ENCODE measurements around the gene NPC1. TPM values are rescaled to one million over a fixed set of nuclear protein-coding genes. Genes with fewer than 3 reads are reported as not detected.

Gene NPC1
- polyA plus RNA-seq, 5 donors, result 18.9 to 28.0 (median 24.3) TPM

DNA sequence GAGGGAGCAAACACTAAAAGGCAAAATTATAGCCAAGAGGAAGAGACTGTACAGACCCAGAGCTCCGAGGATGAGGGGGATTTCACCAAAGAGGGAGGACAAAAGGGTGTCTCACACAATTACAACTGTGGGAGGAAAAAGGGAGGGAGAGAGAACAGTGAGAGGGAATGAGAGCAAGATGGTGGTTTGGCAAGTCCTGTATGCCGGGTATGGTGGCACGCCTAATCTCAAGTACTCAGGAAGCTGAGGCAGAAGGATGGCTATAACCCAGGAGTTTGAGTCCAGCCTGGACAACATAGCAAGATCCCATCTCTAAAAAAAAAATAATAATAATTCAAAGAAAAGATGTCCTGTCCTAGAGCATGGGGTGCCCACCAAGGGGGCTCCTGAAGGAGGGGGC is 34.3 kb downstream of the NPC1 start:
- DNase-seq, result no peak

DNA sequence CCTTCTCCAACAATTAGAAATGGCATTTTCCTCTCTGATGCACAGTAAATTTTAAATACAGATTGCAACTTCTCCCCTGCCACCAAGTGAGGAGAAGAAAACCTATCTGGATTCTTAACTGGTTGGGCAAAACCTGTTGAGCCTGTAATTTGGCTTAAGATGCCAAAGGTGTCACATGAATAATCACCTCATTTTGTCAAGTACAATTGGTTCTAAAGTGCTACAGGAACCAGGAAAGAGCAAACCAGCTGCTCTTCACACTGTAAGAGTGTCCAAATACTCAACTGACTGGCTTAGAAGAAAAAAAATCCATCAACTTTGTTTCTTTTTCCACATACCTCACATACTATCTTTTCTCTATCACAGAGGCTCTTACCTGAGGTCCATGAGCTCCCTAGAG is 35.4 kb downstream of the NPC1 start:
- DNase-seq, result no peak

GRCh38 chr18:23548719-23549118 is 37.6 kb downstream of the NPC1 start:
- DNase-seq, result no peak

DNA sequence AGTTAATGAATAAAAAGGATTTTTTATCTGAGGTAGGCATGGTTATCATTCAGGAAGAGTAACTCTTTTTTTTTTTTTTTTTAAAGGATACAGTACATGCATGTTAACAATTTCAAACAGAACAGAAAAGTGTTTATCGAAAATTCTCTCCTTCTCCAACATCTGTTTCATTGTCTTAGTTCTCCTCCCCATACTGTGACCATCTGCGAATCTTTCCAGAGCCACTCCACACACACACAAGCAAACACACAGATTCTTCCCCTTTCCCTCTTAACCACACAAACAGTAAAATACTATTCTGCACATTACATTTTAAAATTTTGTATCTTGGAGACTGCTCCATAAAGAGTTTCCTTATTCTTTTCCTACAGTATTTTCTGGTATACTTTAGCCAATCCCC is 38.0 kb downstream of the NPC1 start:
- no peak for DNase-seq

DNA sequence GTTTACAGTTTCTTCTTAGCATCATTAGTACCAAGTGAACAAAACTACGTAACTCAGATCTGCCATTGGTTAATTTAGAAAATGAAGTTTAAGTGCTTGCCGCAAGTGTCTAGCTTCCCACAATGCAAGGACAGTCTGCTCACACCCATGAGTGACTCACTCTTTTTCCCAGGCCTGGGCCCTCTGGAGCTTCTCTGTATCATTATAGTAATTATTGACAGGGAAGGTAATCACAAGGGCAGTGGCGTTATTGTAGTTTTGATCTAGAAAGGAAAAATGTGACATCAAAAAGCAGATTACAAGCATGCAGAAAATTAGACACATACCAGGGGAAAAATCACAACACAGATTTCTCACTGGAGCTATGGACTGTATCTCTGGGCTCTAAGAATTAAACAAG is 38.5 kb downstream of the NPC1 start:
- DNase-seq, result no peak

DNA sequence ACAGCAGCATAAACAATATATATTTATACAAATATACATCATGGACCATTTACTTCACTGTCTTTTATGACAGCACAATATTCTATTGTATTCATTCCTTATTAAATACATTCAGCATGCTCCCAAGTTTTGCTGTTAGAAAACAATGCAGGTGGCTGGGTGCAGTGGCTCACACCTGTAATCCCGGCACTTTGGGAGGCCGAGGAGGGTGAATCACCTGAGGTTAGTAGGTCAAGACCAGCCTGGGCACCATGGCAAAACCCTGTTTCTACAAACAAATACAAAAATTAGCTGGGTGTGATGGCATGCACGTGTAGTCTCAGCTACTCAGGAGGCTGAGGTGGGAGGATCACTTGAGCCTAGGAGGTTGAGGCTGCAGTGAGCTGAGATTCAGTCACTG is 39.0 kb downstream of the NPC1 start:
- no peak for DNase-seq

DNA sequence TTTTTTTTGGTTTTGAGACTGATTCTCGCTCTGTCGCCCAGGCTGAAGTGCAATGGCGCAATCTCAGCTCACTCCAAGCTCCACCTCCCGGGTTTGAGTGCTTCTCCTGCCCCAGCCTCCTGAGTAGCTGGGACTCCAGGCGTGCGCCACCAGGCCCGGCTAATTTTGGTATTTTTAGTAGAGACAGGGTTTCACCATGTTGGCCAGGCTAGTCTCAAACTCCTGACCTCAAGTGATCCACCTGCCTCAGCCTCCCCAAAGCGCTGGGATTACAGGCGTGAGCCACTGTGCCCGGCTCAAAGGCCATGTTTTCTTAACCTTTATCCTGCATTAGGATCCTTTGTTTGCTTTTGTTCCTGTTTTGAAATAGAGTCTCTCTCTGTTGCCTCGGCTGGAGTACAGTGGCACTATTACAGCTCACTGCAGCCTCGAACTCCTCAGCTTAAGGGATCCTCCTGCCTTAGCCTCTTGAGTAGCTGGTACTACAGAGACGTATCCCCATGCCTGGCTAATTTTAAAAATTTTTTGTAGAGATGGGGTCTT is 41.0 kb downstream of the NPC1 start:
- no peak for DNase-seq

- no peak for DNase-seq
These were observed 43.8 kb downstream of the NPC1 start for GRCh38 chr18:23542461-23542860.

- no peak for DNase-seq
These were observed 44.8 kb downstream of the NPC1 start for GRCh38 chr18:23541349-23542093.

DNA sequence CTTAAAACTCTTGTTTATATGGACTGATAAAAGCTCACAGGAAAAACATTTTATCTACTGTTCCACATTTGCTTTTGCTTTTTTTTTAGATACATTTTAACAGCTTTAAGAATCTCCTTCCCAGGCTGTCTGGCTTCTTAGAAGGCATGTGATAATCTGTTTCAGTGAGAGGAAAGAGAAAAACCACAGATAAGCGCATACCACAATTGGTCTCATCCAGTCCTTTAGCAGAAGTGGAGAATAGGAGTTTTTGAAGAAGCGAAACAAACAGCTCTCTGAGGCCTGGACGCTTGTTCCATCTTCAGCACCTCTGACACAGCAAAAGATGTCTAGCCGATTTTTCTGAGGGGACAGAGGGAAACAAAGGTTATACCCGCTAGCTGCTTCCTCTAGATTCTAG is 45.4 kb downstream of the NPC1 start:
- DNase-seq, result no peak

- DNase-seq, result no peak
These were observed 46.3 kb downstream of the NPC1 start for GRCh38 chr18:23539911-23540525.

DNA sequence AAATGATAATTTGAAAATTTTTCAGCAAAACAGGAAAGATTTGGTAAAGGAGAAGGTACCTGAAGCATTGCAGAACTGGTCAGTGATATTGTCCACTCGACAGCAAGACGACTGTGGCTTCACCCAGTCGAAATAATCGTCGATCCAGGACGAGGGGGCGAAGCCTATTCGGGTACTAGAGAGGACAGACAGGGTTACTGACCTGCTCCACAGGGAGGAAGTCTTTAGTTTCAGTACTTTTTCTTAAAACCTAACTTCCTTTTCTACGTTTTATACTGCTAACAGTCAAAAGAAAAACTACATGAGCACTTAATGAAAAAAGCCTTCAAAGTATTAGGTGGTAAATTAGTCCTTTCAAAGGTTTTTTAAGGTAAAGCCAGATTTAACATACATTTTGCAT is 47.0 kb downstream of the NPC1 start:
- no peak for DNase-seq

DNA sequence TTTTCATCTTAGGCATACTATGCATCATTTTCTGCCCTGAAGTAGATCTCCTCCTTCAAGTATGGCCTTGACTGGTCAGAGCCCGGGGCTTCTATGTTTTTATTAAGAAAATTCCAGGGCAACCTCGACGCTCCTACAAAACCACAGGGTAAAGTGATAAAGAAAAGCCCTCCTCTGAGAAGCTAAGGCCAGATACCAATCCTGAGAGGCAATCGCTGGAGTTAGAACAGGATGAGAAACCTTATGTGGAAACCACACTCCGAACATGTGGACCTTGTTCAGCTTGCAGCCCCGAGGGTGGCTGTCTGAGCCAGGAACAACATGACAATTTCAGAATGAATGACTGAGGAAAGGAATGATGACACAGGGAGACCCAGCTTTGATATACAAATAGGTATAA is 47.4 kb downstream of the NPC1 start:
- DNase-seq, result no peak

DNA sequence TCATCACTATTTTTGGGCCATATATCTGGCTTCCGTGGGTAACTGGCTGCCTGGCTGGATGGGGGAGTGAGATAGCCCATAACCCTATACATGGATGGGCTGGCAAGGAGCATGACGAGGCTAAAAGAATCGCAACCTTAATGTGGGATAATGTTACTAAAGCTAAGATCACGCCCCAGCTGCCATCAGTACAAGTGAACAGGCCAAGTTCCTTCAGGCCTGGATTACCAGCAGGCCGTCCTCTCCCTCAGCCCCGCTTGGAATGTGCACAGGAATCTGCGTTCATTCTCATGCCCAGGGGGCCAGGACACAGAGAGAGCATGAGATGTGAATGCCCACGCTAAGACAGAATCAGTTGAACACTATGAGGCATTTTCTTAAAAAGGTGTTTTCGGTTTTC is 48.3 kb downstream of the NPC1 start:
- DNase-seq, result no peak

- DNase-seq, result no peak
These were observed 49.0 kb downstream of the NPC1 start for GRCh38 chr18:23537274-23537673.

DNA sequence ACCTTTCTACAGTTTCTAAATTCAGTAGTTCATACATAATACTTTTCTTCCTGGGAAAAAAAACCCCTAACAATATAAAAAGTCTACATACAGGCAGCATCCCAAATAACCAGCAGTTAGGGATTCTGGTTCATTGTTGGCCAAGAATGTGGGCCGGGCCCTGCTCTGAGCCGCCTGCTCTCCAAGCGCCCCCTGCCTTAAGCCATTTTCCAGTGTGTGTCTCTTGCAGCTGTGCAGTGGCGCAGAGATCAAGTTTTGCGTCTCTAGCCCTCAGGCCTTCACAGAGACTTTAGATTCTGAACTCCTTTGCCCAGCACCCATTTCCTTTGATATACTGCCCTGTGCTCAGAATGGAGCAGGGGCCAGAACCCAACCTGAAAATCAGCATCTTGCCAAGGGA is 50.1 kb downstream of the NPC1 start:
- DNase-seq, result no peak

DNA sequence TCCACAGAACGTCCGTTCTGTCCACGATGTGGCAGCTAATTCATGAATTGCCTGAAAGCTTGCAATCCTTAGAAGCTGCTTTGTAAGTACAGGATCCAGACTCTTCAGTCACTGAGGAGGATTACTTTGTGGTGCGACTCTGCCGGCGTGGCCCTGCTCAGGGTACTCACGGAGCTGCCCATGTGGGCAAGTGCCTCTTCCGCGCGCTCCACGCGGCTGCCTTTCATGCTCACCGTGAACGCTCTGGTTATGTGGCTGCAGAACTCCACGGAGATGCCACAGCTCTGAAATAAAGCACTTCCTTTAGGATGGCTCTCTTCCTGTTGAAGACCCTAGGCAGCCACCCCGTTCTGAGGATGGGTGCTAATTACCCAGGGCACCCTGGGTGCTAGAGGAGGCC is 52.0 kb downstream of the NPC1 start:
- no peak for DNase-seq

- no peak for DNase-seq
These were observed 53.5 kb downstream of the NPC1 start for GRCh38 chr18:23532848-23533247.

- no peak for DNase-seq
These were observed 54.4 kb downstream of the NPC1 start for GRCh38 chr18:23531912-23532311.

- no peak for DNase-seq
These were observed 56.1 kb downstream of the NPC1 start for GRCh38 chr18:23530195-23530594.

- no peak for DNase-seq
These were observed 56.7 kb downstream of the NPC1 start for GRCh38 chr18:23529604-23530003.

- no peak for DNase-seq
These were observed 57.5 kb downstream of the NPC1 start for GRCh38 chr18:23528580-23529472.
